NCI-H1694 (cell line): ENCODE results near the gene IQCE.
"Not testable (repeated sequence)": the region's sequence is repeated elsewhere in the genome, so short reads cannot be mapped to it uniquely, and the experiment has no call there.

Source experiments
- DNase-seq: peaks from one replicate; lab custom pipeline; 2025; lab: John Stamatoyannopoulos, UW

The IQCE gene

DNA sequence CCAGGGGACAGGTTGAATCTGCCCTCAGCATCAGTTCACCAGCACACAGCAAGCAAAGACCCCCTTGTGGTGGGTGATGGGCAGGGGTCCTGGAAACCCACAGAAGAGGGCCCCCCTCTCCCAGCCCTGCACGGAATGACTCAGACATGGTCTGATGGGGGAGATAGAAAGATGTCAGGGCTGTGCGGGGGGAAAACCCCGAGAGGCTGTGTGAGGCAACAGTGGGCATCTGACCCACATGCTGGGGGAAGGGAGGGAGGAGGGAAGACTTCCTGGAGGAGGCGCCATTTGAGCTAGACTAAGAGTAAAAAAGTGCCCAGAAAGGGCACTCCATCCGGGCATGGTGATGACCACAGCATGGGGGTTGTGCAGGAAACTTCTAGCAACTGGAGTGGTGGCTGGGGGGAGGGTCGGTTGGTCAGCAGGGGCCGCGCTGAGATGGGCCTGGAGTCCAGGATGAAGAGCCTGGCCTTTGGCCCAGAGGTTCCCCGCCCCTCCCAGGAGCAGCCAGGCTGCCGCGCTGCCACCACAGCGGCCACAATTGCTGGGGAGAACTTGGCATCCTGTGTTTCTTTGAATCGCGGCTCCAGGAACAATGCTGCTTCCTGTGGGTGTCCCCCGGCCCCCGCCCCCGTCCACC, 36.7 kb upstream of the IQCE start:
- DNase-seq = no peak

DNA sequence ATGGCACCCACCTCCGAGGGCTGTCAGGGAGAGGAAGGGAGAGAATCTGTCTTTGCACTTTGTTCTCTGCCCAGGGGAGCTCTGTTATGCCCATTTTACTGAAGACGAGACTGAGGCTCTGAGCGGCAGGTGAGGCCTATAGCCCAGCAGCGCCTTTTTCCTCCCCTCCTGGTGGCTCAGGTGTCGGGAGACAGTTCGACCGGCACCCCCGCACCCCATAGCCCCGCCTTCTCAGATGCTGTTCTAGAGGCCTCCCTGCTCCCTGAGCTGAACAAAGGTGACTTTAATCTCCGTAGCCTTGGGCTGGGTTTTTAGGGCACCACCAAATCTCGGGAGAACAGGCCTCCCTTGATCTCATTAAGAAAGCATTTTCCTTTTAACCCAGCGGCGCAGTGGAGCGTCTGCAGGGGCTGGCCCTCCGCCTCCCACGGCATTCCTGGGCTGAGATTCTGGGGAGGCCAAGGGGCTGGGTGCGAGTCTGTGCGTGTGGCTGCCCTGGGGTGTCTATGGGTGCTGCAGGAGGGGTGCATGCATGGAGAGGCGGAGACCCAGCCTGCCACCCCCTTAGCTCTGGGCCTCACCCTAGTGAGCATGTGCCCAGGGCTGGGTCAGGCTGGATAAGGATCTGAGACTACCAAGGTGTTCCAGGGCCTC, 35.9 kb upstream of the IQCE start:
- no peak for DNase-seq

DNA sequence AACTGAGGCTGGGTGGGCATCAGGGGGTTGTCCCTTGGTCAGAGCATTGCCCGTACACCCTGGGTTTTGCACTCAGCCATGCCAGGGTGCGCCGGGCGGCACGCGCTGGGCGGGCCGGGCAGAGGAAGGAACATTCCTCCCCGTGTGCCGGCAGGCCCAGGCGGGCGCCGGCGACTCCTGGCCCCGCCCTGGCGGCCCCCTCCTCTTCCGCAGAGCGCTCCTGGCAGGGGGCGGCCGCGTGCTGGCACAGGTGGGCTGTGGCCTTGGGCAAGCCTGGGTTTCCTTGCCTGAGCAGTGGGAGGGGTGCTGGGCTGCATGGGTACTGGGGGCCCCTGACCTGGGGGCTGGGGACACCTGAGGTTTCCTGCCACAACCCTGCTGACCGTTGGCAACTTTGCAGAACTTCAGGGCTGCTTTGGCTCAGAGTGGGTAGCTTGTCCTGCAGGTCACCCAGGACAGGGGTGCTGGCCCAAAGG, 35.3 kb upstream of the IQCE start:
- DNase-seq = no peak

DNA sequence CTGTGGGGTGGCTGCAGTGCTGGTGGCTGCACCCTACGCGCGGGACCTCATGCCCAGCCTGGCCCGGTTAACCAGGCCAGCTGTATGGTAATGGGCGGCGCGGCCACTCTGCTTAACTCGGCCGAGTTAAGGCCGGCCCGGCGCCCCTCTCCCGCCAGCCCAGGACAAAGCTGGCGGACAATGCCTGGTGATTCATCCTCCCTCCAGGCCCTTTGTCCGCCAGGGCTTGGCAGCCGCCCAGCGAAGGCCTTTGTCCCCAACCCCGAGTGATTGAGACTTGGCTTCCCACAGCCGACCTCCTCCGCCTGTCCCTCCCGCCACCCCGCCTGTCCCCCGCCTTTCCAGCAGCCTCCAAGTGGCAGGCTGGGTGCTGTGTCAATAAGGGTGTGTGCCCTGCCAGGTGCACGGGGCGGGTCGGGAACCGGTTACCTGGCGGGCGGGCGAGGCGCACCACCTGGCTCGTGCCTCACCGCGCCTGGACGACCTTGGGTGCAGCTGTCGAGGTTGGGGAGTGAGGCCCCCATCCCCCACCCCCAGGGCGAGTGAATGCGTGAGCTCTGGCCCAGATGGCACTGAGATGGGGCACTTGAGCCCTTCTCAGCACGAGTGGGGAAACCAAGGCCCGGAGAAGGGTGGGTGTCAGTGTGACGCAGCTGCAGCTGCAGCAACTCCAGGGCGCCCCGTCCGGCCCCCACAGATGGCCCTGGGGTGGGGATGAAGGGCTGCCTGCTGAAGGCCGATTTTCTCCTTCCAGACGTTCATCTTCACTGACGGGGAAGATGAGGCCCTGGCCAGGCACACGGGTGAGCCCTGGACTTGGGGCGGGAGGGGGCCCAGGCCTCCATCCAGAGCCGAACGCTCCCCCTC, 34.6 kb upstream of the IQCE start:
- DNase-seq = no peak

DNA sequence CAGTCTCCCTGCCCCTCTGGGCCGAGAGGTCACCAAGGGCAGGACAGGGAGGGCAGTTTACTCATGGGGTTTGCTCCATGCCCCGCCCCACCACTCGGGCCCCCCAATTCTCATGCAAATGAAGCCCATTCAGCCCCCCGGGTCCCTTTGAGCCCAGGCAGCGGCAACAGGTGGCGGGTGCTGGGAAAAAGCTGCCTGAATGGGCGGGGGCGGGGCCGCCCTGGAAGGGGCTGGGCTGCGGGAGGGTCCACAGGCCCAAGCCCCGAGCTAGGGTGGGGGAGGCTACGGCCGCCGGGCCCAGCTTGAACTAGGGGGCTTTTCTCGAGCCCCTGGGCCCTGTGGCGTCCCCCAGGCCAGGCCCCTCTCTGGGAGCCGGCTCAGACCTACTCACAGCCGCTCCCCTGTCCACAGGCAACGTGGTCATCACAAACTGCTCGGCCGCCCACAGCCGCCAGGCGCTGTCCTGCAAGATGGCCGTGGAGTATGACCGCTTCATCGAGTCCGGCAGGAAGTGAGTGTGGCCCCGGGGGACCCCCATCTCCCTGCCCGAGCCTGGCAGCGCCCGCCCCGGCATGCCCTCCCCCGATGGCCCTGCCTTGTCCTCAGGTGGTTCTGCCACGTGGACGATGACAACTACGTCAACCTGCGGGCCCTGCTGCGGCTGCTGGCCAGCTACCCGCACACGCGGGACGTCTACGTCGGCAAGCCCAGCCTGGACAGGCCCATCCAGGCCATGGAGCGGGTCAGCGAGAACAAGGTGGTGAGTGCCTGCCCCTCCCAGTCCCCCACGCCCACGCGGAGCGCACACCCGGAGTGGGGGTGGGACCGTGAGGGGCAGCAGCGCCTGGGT, 33.7 kb upstream of the IQCE start:
- DNase-seq = no peak

DNA sequence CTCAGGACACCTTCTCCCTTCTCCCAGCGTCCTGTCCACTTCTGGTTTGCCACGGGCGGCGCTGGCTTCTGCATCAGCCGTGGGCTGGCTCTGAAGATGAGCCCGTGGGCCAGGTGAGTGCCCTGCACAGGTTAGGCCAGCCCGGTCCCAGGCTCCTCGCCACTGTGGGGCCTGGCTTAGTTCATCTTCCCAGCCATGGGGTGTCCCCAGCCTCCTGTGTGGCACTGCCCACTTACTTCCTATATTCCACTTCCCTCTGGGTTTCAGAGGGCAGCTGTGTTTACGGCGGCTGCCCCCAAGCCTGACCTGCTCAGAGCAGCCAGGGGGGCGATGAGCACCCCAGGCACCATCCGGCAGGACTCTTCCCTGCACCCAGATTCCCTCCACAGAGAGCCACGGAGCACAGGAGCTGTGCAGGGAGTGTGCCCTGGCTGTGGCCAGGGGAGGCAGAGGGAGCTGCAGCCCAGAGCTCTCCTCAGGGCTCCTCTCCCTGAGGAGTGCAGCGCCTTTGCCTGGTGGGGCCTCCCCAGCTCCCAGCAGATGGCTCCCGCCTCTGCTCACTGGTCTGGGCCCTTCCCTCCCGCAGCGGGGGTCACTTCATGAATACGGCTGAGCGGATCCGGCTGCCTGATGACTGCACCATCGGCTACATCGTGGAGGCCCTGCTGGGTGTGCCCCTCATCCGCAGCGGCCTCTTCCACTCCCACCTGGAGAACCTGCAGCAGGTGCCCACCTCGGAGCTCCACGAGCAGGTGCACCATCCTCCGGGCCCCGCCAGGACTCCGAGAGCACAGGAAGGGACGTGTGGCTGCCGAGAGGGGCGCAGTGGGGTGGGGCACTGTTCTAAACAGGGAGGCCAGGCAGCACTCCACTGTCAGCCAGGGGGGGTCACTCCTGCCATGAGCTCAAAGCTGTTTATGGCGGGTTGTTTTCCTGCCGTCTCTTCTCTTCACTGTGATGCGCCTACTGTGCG, 32.8 kb upstream of the IQCE start:
- DNase-seq = no peak

DNA sequence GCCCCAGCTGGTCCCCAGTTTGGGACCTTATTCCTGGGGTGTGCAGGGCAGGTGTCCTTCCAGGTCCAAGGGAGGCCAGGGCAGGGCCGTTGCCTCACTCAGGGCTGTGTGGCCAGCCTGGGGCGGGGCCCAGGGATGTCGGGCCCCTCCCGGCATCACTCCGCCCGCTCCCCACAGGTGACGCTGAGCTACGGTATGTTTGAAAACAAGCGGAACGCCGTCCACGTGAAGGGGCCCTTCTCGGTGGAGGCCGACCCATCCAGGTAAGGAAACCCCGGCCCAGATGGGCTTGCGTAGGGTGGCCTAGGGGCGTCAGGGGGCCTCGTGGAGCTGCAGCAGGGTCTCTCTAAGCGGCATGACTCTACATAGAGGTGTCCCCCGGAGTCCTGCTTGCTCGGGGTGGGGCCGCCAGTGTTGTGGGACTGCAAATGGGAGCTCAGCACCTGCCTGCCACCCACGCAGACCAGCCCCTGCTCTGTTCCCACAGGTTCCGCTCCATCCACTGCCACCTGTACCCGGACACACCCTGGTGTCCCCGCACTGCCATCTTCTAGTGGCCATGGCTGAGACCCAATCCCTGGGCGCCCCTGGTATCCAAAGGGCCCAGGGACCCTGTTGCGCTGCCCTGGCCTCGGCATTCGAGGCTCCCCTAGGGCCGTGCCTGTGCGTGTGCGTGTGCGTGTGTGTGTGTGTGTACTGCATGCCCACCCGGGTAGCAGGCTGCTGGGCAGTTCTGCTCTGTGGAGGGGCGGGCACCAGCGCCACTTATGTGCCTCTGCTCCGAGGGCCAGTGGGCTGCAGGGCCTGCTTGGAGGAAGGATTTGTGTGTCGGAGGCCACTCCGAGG, 31.9 kb upstream of the IQCE start:
- DNase-seq = no peak

DNA sequence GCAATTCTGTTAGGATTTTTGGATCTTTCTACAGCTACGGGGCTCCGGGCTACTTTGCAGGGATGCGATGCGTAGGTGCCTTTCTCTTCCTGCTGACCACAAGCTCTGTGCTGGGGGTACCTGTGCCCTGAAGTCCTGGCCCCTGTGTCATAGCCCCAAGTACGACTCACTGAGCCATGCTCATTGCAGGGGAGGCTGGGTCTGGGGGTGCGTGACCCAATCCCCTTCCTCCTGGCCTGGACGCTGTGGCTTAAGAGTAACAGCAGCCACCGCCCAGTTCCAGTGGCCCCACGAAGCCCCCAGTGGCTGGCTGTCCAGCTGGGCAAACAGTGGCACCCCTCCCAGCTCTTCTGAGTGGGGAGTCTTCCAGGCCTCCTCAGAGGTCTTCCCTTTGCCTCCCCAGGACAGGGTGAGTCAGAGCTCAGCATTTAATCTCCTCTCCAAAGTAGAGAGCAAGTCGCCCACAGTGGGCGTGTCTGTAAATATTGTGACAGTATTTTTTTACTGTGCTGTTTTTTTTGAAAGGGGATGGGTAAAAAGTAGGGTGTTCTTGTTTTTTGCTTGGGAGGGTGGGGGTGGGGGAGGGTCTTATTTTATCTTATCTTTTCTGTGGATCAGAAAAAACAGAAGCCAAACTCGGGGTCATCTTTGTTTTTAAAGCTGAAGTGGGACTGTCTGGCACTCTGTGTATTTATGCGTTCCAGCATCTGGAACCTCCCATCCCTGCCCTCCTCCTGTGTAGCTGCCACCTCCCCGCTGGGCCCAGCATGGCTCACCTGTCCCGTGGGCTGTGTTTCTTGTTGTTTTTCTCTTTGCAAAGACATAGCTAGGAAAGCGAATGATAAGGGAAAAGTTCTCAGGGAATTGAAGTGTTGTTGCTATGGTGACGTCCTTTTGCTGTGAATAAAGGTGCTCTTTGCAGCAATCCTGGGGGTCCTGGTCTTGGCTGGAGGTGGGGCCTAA, 31.0 kb upstream of the IQCE start:
- no peak for DNase-seq

DNA sequence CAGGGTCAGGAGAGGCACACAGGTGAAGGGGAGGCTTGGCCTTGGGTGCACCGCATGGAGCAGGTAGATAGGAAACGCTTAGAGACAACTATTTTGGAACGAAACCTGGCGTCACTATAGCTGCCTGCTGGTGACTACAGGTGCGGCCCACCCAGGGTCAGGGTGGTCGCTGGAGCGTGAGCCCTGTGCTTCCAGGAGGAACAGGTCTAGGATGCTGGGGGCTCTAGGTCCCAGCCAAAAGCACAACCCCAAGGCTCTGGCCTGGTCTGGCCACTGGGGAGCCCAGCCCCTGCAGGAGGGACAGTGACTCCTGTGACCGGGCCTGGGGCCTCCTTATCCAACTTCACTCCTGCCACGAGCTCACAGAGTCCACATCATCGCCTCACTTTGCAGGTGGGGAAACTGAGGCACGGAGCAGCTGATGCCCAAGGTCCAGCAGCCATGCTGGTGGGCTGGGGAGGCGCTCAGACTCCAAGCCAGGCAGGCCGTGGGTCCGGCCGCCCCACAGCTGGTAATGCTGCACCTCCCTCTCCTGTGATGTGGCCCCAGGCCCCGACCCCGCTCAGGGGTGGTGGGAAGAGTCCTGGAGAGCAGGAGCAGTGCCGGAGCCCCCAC, 30.2 kb upstream of the IQCE start:
- no peak for DNase-seq

DNA sequence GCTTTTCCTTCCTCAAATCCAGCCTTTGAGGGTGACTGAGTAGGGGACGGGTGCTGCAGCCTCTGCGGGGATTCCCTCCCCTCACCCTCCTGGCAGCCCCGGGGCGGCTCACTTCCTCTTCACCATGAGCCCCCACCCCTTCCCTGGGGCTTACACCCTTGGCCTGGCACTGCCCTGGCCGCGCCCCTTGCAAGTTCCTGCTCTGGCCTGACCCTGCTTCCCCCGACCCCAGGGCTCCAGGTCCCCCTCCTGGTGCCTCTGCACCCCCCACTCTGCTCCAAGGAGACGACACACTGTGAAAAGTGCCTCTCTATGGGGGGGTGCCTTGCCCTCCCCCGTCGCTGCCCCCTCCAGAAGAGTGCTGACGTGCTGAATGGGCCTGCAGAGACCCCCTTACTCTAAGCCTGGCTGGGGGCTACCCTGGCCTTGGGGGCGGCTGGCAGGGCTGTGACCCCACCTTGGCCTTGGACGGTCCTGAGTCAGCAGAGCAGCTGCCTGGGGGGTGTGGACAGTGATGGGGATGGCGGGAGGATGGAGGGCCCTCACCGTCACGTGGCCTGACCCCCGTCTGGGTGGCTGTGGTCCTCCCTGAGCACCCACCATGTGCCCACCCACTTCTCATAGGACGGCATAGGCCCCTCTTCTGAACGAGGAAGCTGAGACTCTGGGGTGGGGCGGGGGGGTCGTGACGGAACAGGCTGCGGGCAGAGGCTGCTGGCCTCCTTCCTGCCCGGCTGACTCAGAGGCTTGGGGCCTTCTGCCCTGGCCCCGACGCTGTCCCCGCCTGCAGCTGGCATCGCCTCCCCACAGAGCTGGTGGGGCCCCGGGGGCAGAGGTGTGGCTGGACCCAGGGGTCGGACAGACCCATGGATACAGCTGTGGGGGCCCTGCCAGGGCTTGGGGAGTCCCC, 29.4 kb upstream of the IQCE start:
- DNase-seq = no peak

DNA sequence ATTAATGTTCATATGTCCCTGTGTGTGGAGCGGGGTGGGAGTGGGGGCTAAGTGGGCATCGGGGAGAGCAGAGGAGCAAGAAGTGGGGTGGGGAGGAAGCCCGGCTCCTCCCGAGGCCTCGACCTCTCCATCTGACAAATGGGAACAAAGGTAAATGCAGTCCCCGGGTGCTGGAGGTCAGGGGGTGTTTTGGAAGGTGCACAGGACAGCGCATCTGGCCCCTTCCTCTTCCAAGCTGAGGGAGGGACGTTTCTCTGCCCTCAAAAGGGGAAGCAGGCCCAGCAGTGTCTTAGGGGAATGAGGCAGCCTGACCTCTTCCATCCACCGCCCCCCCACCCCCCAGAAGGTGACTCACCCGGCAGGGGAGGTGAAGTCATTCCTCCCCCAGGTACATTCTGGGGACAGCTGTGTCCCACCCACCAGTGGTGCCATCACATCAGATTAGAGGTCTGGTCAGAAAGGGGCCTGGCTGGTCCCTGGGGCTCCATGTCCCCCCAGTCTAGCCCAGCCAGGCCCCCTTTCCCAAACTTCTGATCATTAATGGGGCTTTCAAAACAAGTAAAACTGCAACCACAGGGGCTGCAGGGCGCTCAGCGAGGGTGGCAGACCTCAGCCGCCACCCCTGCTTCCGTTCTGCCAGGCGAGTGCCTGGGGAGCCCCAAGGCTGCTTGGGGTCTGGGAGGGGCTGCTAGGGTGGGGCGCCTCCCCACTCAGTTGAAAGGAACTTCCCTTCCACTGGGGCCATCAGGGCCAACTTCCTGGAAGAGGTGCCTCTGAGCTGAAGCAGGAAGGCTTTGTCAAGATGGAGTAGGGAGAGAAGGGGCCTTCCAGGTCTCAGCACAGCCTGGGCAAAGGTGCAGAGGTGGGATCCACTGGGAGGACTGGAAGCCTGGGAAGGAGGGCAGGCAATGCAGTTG, 28.4 kb upstream of the IQCE start:
- DNase-seq = no peak

DNA sequence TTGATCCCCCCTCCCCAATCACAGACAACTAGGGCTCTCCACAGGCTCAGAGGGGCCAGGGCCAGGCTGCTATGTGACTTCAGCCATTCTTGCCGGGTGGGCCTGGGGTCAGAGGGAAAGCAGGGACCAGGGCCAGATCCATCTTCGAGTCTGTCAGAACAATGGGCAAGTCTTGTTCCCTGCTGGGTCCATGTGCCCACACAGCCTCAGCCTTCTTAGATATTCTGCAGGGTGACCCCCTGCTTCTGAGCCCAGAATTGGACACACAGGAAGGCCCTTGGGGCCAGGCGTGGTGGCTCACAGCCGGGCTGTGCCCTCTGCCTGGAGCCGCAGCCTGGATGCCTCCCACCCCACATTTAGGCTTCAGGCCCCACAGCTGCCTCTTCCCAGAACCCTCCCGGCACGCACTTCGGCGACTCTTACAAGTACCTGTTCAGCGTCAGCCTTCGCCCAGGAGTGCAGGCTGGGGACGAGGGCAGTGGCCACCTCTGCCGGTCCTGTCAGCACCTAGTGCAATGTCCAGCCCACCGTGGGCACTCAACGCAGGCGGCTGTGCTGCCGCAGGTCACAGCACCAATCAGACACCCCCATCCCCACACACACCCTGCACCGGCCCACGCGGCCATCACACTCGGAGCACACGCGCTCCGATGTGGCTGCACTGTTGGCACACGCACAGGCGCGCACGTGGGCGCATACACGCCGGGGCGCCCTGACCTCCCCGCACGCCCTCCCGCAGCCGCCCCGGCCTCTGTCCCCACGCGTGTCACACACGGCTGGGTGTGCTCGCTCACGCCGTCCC, 27.6 kb upstream of the IQCE start:
- DNase-seq = not testable (repeated sequence)

DNA sequence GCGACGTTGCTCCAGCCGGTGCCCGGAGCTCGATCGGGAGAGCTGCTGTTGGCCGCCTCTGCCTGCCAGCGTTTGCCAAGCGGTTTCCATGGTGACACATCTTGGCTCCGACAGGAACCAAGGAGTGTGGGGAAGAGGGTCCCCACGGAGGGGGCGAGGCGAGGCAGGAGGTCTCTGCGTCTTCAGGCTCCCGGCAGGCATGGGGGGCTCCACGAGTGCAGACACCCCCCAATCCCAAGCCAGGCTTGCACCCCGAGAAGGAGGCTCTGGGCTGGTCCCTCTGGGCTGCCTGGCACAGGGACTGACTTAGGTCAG, 27.0 kb upstream of the IQCE start:
- DNase-seq = not testable (repeated sequence)

DNA sequence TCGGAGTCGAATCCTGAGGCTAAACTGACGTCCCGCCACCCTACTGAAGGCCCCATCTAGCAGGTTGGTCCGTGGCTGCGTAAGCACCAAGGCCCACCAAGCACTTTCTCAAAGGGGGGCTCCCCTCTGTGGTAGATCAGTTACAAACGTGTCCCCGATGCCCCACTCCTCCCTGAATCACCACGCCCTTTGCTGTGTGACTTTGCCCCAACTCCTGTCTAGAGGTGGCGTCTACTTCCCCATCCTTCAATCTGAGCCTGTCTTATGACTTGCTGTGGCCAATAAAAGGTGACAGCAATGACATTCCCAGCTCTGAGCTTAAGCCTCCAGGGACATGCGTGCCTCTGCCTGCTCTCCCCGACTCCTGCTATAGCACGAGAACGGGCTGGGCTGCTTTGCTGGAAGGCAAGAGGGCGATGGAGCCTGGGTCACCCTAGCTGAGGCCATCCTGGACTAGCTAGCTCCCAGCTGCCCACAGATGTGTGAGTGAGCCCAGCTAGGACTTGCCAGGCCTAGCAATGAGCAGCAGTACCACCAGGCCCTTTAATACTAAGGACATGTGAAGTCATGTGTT, 26.5 kb upstream of the IQCE start:
- not testable (repeated sequence) for DNase-seq

DNA sequence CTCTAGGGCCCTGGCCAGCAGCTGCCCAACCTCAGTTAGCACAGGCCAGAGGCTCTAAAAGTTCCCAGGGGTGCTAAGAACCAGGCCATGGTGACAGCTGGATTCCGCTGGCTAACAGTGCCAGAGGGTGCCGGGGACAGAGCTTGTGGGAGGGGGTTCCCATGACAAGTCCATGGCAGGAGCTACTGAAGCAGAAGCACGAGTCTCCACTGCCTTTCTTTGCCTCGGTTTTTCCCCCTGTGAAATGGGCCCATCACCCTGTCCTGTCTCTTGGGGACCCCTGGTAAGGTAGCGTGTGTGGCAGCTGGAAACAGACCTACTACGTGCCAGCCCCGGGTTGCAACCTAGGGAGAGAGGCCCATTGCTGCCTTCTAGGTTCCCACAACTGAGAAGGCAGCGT, 26.0 kb upstream of the IQCE start:
- not testable (repeated sequence) for DNase-seq
